GM12801 (cell line): ENCODE measurements around the gene PHKA1.

ENCODE experiments used
- CTCF ChIP-seq: IDR thresholded peaks from one replicate; pipeline ENCODE4 v1.5.1; 2011; ENCODE audit warnings: control low read depth; ENCODE audit not compliant: insufficient read length; ENCODE audit errors: extremely low read depth

The PHKA1 gene

GRCh38 chrX:72652082-72652481 is 62.0 kb downstream of the PHKA1 start:
- TF ChIP-seq CTCF = no peak

- TF ChIP-seq CTCF = no peak
Measured at GRCh38 chrX:72644946-72645345, 69.2 kb downstream of the PHKA1 start.

GRCh38 chrX:72641611-72642010 is 72.5 kb downstream of the PHKA1 start:
- TF ChIP-seq CTCF = no peak

DNA sequence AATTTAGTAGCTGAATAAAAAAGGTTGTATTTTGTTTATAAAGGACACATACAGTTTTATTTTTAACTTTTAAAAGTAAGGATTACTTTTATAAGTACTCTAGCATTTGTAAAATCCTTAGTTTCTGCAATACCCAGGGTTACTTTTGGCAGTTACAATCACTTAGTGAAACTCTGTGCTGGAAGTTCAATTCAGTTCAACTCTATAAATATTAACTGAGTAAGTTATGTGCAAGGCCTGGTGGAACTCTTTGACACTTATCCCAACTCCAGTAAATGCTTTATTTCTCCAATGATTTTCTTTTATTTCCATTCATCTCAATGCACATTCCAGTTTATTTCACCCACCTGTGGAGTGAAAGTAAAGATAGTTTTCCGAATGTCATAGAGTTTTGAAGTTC is 78.2 kb downstream of the PHKA1 start:
- no peak for TF ChIP-seq CTCF

DNA sequence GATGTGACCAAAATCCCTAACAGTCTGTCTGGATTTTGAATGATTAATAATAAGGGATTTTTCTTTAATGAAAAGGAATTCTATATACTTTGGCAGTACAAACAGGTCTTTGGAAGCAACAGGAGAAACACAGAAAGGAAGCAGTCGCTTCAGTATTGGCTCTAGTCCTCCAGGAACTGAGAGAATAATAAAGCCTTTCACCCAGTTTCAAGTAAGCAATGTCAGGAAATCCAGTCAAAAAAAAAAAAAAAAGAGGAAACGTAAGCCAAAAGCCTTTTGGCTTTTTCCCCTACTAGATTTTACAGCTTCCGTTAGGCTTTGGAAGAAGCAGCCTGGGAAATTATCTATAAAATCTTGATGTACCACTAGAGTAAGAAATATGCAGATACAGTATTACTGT is 79.8 kb downstream of the PHKA1 start:
- no peak for TF ChIP-seq CTCF

- no peak for TF ChIP-seq CTCF
Measured at GRCh38 chrX:72630185-72630584, 83.9 kb downstream of the PHKA1 start.

GRCh38 chrX:72624194-72624593 is 89.9 kb downstream of the PHKA1 start:
- TF ChIP-seq CTCF = no peak

GRCh38 chrX:72621625-72622485 is 92.3 kb downstream of the PHKA1 start:
- TF ChIP-seq CTCF = no peak
